ENCODE measurements around the gene TSPAN5. TPM values are rescaled to one million over a fixed set of nuclear protein-coding genes. Genes with fewer than 3 reads are reported as not detected.

The TSPAN5 gene
- total RNA-seq, 1 donor: 3.5 TPM

DNA sequence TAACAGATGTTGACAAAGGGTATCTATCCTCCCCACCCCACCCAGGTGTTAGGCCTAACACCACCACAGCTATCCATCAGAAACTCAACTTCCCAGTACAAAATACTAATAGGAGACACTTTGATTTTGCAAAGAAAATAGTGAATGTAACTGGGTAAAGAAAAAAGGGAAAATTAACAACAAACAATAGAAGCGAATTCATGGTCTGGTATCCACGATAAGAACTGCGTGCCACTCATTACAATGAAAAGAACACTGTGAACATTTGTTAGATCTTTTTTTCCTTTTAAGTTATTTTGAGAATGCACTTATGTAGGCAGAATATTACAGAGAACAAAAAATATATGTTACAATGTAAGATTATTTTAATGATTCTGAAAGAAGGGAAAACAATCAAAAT is 12.0 kb downstream of the TSPAN5 start:
- no peak for DNase-seq (ENCODE audit: low read depth in 2 of 3, low spot score in 2 of 3)

DNA sequence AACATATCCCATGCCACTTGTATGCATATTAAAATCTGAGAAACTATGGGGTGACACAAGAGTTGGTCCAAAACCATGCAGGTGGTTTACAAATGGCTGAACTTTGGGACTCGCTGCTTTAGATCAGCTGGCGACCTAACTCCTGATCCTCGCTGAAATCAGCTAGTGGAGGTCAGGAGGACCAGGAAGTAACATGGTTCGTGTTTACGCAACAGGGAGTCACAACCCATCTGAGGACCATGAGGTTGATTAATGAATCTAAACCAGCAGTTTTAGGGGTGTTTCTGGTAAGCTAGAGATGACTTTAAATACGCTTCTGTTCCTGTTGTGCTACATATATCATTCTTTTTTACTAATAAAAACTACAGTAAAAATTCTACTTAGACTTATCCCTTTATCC is 12.9 kb downstream of the TSPAN5 start:
- no peak for DNase-seq (ENCODE audit: low read depth in 2 of 3, low spot score in 2 of 3)

DNA sequence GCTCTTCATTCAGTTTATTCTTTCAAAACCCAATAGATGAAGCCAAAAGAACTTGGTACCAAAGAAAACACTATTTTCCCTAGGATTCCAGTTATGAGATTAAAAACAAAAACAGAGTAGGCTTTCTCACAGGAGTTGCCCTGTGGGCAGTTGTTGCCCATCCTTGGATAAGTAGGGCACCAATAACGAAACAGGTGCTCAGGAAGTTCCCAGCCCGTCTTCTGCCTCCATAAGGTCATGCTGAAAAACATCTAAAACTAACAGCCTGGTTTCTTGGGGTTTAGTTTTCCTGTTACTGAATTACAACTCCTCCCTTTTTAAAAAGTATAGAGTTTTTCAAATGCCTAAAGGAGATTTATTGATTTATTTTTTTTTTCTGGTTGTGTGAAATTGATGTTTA is 14.7 kb downstream of the TSPAN5 start:
- DNase-seq (ENCODE audit: low read depth in 2 of 3, low spot score in 2 of 3): no peak

DNA sequence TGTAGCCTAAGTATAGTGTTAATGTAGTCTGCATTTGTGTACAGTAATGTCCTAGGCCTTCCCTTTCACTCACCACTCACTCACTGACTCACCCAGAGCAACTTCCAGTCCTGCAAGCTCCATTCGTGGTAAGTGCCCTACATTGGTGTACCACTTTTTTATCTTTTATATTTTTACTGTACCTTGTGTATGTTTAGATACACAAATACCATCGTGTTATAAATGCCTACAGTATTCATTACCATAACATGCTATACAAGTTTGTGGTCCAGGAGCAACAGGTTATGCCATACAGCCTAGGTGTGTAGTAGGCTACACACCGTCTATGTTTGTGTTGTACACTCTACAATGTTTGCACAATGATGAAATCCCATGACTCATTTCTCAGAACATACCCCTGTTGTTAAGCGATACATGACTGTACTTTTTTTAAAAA is 15.4 kb downstream of the TSPAN5 start:
- no peak for DNase-seq (ENCODE audit: low read depth in 2 of 3, low spot score in 2 of 3)

DNA sequence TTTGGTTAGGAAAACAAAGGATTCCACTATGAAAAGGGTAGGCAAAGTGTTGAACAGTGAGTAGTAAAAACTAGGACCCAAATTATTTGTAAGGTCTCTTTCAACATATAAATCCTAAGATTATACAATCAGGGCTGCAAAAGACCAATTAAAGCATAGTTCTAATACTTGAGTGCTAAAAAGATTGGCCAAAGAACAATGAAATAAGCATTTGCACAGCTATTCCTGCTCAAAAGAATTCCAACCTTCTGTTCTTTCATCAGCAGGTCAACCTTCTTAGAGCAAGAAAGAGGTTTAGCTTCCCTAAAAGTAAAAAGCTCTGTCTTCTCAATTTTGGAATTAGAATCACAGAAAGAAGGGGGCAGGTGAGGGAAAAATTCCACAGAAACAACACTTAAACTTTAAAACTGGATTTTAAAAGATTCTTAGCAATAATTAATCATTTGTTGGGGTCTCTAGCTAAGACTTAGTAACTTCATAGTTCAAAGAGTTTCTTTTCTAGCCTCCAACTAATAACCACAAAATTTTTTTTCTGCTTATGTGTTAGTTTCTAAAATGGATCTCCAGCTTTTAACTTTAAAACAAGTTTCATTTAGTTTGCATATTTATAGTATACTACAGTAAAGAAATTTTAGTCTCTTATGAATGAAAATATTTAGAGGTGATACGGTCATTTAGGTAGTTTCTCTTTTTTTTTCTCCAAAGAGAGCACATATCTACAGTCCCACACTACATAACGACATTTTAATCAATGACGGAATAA is 16.3 kb downstream of the TSPAN5 start:
- DNase-seq (ENCODE audit: low read depth in 2 of 3, low spot score in 2 of 3): no peak

DNA sequence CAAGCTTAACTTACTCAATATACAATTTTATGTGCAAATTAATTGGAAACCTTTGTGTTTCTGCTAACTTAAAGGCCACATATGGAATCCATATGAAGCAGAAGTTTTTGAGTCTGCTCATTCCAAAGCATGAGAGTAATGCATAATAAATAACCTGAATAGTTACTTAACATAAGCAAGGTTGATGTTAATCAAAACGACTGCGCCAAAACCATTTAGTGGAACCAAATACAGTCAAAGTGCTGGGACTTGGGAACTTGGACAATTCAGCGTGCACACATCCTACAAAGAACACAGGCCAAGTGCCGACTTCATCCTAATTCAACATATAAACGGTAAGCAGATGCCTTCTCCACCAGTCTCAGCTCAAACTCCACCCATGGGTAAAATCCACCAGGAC is 17.0 kb downstream of the TSPAN5 start:
- no peak for DNase-seq (ENCODE audit: low read depth in 2 of 3, low spot score in 2 of 3)

DNA sequence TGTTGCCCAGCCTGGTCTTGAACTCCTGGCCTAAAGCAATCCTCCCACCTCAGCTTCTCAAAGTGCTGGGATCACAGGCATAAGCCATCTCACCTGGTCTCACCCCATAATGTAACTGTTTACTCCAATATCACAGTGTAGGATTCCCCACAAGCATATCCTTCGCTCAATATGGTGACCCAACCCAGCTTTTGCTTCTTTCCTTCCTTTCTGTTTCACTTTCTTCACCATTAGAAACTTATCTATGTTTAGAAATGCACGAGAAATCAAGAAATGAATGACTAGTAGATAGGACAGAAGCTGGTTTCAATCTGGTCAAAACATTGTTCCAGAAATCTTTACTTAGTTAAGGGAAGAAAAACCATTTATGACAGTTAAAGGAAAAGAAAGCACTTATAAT is 18.9 kb downstream of the TSPAN5 start:
- DNase-seq (ENCODE audit: low read depth in 2 of 3, low spot score in 2 of 3): no peak

DNA sequence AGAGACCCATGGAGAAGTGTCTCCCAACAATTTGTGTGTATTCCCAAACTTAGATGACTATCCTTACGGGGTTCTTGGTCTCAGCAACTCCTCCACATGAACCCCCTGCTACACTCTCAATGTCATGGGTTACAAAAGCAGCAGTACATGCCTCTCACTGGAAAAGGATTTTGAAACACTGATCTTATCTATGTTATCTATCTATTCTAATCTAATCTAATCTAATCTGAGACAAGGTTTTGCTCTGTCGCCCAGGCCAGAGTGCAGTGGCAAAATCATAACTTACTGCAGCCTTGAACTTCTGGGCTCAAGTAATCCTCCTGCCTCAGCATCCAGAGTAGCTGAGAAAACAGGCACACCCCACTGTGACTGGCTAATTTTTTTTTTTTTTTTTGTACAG is 19.3 kb downstream of the TSPAN5 start:
- no peak for DNase-seq (ENCODE audit: low read depth in 2 of 3, low spot score in 2 of 3)

DNA sequence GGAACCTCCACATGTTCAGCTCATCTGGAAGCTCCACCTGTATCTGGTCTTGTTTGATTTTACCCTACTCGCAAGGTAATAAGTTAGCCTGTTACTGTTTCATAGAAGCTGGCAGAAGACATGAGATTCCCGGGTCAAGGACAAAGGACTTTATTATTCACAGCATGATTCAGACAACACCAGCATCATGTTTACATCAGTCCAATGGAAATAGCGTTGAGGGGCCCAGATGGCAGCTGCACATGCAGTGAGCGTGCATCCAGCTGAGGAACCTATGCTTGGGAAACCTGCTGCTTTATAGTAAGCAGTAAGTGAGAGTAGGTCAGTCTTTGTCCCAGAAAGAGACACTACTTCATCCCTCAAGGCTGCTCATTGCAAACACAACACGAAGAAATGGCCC is 19.8 kb downstream of the TSPAN5 start:
- DNase-seq (ENCODE audit: low read depth in 2 of 3, low spot score in 2 of 3): no peak

DNA sequence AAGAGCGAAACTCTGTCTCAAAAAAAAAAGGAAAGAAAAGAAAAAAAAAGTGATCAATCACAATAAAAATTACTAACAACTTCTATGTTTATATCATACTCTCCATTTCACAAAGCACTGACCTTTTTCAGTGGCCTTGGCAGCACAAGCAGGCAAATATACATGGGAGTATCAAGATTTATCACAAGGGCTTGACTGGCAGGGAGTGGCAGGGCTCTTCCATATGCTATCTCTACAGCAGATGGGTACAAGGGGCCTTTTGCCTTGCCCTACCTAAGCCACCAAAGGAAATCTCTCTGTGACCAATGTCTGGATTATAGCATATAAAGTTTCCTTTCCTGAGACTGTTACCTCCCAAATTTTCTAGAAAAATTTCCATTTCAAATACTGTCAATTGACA is 24.4 kb downstream of the TSPAN5 start:
- DNase-seq (ENCODE audit: low read depth in 2 of 3, low spot score in 2 of 3): no peak

DNA sequence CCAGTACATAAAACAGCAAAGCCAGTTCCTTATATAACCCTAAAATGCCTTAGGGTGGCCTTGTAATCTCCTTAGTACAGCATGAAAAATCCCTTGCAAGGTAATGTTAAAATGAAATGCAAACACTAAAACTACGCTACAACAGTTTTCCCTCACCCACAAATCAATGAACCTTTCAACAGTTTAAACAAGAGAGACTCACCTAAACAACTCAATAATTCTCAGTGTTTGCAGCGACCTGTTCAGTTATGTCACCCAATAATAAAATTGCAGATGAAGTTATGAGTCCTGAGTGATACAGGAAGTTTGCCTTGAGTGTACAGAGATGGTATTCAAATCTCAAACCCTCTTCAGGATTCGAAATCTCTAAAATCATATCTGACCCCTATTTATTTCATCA is 25.3 kb downstream of the TSPAN5 start:
- DNase-seq (ENCODE audit: low read depth in 2 of 3, low spot score in 2 of 3): no peak

DNA sequence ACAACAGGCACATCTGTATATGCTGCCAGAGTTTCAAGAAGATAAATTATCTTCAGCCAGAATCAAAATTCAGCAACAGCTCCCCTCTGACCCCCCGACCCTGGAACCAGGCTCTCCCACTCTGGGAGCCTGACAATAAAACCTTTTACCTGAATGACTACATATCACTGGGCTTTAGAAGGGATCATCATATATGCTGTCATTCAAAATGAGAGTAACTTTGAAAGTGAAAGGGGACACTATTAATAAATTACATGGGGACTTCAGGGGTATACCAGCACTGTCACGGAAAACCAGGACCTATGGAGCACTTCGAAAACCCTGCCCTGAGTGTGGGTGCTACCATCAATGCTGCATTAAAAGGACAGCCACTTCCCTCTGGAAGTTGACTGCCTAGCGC is 26.2 kb downstream of the TSPAN5 start:
- DNase-seq (ENCODE audit: low read depth in 2 of 3, low spot score in 2 of 3): no peak

DNA sequence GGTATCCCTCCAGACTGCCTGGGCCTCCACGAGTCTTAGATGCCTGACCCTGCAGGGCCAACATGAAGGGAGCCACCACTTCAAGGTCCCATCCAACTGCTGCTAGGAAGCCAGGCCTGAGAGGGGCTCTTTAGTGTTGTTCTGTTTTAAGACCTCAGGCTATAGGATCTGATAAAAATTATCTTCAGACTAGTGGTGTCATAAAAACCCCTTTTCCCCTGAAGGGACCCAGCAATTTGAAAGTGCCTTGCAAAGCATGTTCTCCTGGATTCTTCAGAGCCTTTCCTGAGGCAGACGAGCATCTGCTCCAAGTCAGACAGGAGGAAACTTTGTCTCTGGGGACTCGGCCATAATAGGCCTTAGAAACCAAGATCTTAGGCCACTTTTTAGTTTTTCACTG is 26.9 kb downstream of the TSPAN5 start:
- no peak for DNase-seq (ENCODE audit: low read depth in 2 of 3, low spot score in 2 of 3)

DNA sequence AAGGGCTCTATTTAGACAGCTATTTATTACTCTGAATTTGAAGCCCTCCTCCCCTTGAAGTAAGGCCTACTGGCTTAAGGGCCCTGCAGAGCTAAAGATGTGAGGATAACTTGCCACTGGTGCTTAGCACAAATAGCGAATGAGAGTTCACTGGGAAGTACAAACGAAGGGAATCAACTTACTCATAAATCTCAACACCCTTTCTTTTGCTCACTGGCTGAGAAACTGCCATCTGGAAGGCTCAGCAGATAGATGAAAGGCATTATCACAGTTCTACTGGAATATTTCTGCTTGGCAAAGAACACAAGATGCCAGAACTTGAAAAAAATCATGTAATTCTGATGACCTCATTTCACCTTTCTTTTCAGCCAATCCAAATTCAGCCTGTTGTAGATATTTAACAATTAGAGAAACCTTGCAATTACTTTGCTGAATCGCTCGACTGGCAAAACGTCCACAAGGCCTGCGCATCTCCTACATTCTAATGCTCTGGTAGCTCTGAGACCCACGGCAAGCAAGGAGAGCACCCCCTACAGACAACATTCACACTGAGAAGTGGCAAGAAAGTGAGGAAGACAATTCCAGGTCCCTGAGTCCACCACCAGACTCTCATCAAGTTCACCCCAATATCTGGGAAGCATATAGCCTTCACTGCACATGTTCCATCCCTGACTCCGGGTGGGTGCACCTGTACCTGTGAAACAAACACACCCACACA is 27.5 kb downstream of the TSPAN5 start:
- DNase-seq (ENCODE audit: low read depth in 2 of 3, low spot score in 2 of 3): no peak

DNA sequence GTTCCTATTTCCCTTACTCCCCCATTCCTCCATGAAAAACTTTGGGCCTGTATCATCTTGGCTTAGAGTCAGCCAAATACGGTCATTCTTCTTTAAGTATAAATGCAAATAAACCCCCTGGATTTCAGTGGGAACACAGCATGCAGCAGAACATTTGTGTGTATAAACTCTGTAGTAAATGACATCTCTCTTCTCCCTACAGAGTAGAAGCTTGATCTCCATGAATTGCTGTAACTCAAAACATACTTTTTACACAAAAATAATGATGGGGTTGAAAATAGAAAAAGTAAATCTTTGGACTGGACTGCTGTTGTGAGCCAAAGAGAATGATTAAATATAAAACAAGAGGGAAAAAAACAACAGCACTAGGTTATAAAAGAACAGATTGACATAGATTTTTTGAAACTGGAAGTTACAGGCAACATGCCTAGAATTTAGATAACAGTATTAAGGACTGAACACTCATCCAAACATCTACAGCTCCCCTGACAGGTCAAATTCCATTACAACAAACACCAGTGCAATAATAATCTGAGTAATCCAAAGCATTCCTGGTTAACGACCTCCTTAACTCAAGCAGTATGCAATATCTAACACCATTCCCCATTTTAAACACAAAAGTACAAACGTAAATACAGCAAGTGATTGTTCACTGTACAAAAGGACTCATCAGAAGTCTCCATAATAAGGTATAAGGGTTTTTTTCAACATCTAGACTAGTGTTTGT is 30.7 kb downstream of the TSPAN5 start:
- no peak for DNase-seq (ENCODE audit: low read depth in 2 of 3, low spot score in 2 of 3)

DNA sequence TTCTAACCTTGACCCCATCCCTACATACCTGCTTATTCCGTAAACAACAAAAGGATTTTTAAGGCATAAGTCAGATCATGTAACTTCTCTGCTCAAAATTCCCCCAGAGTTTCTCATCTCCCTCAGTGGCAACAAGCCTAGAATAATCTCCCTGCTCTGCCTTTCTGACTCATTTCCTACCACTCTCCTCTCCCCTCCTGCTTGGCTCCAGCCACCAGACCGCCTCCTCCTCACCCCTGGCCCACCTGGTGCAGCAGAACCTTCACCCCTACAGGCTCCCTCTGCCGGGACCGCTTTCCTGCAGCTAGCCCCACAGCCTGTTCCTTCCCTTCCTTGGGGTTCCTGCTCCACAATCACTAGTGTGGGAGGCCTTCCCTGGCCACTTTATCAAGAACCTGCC is 32.1 kb downstream of the TSPAN5 start:
- peak in 1 of 3 donors; percentile 10 for DNase-seq (ENCODE audit: low read depth in 2 of 3, low spot score in 2 of 3)

DNA sequence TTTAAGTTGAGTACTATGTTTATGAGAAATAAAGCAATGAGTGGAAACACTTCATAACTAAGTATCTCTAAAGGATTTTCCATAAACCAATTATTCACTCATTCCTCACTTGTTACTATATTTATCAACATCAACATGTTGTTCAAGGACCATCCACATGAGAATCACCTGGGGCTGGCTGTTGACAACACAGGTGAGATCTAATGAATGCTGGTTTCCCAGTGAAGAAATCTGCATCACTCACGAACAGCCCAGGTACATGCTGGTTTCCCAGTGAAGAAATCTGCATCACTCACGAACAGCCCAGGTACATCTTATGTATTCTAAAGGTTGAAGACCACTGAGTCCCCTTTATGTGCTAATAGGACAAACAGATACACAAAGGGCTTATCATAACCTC is 32.5 kb downstream of the TSPAN5 start:
- DNase-seq (ENCODE audit: low read depth in 2 of 3, low spot score in 2 of 3): no peak

DNA sequence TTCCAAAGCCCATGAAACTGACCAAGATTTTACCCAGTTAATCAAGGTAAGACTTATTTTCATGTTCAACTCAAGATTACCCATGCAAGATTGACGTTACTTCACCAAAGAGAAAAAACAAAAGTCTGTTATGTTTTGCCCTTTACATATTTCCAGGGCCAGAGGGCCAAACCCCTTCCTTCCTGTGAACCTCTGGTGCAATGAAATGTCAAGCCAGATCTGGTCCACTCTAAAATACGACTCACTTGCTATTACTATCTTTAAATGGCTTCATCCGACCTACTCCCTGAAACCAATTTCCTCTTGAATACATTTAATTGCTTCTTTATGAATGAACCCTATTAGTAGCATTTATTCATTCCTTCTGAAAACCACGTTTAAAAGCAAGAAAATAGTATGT is 33.0 kb downstream of the TSPAN5 start:
- no peak for DNase-seq (ENCODE audit: low read depth in 2 of 3, low spot score in 2 of 3)

DNA sequence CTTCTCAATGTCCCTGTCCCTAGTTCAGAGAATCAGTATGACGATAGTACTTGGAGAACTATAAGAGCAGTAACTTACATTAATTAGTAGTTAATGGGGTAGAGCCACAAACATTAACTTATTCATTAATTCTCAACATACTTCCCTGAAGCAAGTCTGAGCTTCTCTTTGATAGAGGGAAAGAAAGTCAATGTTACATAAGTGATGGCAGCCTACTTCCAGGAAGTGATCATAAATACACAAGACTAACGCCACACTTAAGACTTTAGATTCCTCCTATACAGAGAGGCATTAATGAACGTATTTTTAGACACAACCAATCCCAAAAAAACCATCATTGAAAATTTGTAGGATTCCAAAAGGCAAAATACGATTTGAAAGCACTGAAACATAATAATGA is 33.8 kb downstream of the TSPAN5 start:
- DNase-seq (ENCODE audit: low read depth in 2 of 3, low spot score in 2 of 3): no peak

DNA sequence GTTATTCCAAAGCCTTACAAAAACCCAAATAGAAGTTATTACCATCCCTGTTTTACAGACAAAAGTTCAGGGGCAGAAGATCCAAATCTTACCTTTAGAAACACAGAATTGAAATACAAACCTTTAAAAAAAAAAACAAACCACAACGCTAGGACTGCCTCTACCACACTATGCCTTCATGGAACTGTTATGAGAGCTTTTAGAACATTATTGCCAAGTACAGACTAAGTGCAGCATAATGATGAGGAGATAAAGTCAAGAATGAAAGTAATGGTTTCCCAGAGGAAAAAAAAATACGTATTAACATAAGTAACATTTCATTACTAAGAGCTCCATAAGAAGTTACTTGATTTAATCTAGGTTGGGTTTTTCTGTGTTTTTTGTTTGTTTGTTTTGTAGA is 34.3 kb downstream of the TSPAN5 start:
- no peak for DNase-seq (ENCODE audit: low read depth in 2 of 3, low spot score in 2 of 3)

DNA sequence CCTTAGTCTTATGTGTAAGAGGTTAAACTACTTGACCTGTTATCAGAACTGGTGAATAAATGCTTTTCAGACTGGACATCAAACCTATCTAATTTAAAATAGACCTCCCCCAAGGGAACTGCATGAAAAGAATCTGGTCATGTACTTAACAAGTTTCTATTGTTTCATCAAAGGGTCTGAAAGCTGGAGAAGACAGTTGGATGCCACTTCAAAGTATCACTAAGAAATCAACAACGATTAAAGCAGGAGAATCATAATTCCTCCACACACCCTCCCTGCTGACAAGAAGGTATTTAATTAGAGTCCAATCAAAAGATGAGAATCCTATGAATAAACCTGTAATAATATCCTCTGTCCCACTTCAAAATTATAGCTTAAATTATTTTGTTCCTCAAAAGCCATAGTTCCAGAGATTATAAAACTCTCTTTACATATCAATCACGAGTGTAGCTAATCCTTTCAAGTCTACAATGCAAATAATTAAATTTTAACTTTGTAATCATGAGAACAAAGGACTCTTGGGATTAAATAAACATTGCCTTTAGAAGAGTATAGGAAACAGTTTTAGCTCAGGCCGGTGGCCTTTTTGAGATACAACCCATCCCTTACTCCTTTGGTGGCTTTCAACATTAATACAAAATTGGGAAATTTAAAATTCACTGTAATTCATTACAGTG is 35.1 kb downstream of the TSPAN5 start:
- no peak for DNase-seq (ENCODE audit: low read depth in 2 of 3, low spot score in 2 of 3)
